K562 treated with DMSO at 1 percent for 48 hours (cell line): Measurements from ENCODE around the gene SLC25A48. TPM values are rescaled to one million over a fixed set of nuclear protein-coding genes. Genes with fewer than 3 reads are reported as not detected.

ENCODE experiments used
- total RNA-seq: library from RNA; unstranded; fragments of 300-600 nt; gene quantifications from 2 replicates; pipeline ENCODE4 v1.2.3, GENCODE V29; 2022; ENCODE audit warnings: low replicate concordance; ENCODE audit errors: extremely low read depth

SLC25A48 gene, protein sequence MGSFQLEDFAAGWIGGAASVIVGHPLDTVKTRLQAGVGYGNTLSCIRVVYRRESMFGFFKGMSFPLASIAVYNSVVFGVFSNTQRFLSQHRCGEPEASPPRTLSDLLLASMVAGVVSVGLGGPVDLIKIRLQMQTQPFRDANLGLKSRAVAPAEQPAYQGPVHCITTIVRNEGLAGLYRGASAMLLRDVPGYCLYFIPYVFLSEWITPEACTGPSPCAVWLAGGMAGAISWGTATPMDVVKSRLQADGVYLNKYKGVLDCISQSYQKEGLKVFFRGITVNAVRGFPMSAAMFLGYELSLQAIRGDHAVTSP
- total RNA-seq, result not detected in 2 replicates

DNA sequence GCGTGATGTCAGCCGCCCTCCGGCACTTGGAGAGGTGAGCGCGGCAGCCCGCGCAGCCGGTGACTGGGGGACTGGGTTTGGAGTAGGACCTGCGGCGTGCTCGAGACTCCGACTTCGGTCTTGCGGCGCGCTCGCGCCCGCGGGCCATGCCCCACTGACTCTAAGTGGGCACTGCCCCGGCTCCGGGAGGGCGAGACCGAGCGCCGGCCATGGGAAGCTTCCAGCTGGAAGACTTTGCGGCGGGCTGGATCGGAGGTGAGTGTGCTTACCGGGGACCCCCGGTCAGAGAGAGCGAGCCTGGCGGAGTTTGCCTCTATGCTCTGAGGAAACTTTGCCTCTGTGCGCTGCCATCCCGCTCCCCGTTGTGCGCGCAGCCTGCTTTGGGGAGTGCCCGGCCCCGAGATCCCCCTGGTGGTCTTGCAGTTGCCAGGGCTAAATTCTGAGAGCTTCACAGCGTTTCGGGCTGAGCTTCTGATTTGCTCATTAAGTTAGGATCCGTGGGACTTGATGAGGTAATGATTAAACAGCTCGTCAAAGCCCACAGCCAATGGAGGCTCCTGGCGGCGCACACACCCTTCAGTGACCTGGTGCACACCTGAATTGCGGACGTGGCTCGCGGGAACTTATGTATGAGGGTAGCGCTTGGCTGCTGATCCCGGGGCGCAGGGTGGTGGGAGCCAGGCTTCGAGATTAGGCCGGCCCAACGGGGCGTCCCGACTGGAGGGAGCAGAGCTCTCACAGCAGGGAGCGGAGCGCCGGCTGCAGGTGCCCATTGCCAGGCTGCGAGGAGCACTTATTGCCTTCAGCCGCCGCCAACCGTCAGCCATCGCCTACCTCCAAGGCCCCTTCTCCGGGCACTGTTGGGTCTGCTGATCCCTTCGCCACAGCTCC, at the start of gene SLC25A48:
TSS of gene SLC25A48 (plus strand) at position 25 of the 891 bp plus-strand sequence. CDS start at position 210, 185 bp downstream.

DNA sequence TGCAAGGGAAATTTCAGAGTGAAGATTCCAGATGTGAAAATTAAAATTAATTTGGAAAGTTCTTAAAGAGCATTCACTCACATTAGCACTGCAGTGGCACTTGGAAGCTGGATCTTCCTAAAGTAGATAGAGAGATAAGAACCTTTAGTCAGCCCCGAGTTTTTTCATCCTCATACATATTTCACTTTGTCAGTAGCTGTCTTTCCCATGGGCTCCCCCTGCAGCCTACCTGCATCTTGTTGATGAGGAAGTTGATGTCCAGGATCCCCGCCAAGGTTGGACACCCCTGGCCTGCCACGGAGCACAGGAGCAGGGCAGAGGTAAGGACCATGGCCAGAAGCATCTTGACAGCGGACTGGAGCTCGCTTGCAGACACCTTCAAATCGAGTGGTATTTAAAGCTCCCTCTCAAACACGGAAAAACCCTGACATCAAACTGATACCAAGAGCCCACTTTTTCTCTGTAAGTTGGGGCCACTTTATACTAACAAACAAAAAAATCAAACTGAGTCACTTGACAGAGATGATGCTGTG, 61.1 kb downstream of the SLC25A48 start, which contains the start of gene IL9:
TSS of gene IL9 (minus strand) at position 368 of the 533 bp plus-strand sequence. CDS start at position 343, 25 bp downstream.

Other genes starting within 250 kb of the SLC25A48 start
- not detected in 2 replicates for gene IL9, start 61.2 kb downstream of the SLC25A48 start, total RNA-seq
- gene LECT2, start 120.3 kb downstream of the SLC25A48 start, total RNA-seq, result not detected in 2 replicates
- gene TGFBI, start 194.3 kb downstream of the SLC25A48 start, total RNA-seq, result not detected in 2 replicates